Measurements from ENCODE around the gene TIAM1.

DNA sequence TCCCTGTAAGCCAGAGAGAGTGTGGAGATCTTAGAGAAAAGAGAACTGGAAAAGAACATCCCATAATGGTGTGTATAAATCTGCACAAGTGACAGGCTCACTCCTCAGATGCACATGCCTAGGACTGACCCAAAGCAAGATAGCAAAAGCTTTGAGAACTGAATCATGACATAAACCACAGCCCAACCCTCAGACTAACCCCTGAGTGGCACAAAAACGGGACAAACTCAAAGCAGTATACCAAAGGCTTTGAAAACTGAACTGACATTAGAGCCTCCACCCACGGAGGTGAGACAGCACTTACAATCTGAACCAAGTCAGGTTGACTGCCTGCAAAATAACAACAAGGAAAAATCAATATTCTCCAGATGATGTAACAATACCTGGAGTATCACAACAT, 70.8 kb downstream of the TIAM1 start:
- no peak for TF ChIP-seq EZH2 (IDR thresholded peaks at IDR 0.05; ENCODE audit: insufficient read depth, poor library complexity, severe bottlenecking)
- TF ChIP-seq EZH2phosphoT487 (IDR thresholded peaks at IDR 0.05; ENCODE audit: insufficient read depth, low read depth), result no peak

All from GM23248 (cell line).